Measurements from ENCODE around the gene DEXI. TPM values are rescaled to one million over a fixed set of nuclear protein-coding genes. Genes with fewer than 3 reads are reported as not detected.

DEXI gene
- total RNA-seq, 1 donor from 2014 or later, result 35.8 TPM

DNA sequence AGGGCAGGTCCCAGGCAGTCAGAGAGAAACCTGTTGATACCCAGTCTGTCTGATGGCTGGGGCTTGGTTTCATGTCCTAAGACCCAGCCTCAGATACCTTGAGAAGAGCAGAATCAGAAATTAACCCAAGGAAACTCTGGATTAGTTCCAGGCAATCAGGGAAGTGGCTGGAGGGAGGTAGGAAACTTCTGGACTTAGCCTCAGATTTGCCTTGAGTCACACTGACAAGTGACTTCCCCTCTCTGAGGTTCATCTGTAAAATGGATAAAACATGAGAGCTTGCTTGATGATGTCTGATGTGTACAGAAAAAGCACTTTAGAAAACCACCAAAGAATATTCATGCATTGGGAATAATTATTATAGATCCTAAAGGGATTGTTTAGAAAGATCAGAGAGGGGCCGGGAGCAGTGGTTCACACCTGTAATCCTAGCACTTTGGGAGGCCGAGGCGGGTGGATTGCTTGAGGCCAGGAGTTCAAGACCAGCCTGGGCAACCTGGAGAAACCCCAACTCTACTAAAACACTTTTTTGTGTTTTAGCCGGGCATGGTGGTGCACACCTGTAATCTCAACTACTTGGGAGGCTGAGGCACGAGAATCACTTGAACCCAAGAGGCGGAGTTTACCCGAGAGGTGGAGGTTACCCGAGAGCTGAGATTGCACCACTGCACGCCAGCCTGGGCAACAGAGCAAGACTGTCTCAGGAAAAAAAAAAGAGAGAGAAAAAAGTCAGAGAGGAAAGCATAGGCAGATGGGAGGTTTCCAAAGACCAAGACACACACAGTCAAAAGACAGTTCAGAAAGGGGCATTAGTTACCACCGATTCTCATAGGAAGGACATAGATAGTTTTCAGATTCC is 61.4 kb downstream of the DEXI start:
- no peak for TF ChIP-seq CTCF (IDR thresholded peaks at IDR 0.05)
- H3K27me3 Mint-ChIP-seq (ENCODE audit: unreplicated experiment), result peaks cover 9% of the 10 kb centered on the region
- H3K36me3 Mint-ChIP-seq (ENCODE audit: unreplicated experiment), result no peaks in the 10 kb centered on the region

GRCh38 chr16:10879681-10880589 is 62.3 kb downstream of the DEXI start:
- Mint-ChIP-seq H3K27me3 (ENCODE audit: unreplicated experiment) (peaks cover 9% of the 10 kb centered on the region), H3K36me3 (ENCODE audit: unreplicated experiment) (no peaks in the 10 kb centered on the region), H3K4me1 (ENCODE audit: unreplicated experiment) (no peaks in the 10 kb centered on the region), H3K4me3 (ENCODE audit: unreplicated experiment) (no peak overlapping the region), H3K9me3 (ENCODE audit: unreplicated experiment) (no peaks in the 10 kb centered on the region), H3K27ac (ENCODE audit: unreplicated experiment) (no peak overlapping the region)
- no peak for DNase-seq (ENCODE audit: extremely low spot score, unreplicated experiment)
- TF ChIP-seq CTCF (IDR thresholded peaks at IDR 0.05), result no peak

More for the DNA sequence above, 61.4 kb downstream of the DEXI start:
- DNase-seq (ENCODE audit: extremely low spot score, unreplicated experiment), result no peak
- no peaks in the 10 kb centered on the region for H3K4me1 Mint-ChIP-seq (ENCODE audit: unreplicated experiment)
- H3K4me3 Mint-ChIP-seq (ENCODE audit: unreplicated experiment), result no peak overlapping the region
- H3K27ac Mint-ChIP-seq (ENCODE audit: unreplicated experiment), result no peak overlapping the region
- H3K9me3 Mint-ChIP-seq (ENCODE audit: unreplicated experiment), result no peaks in the 10 kb centered on the region

Other genes with a start within 250 kb of the DEXI start
- 0.50 TPM in 1 of 2 replicates, not detected in the other for gene TEKT5, start 247.5 kb downstream of the DEXI start, total RNA-seq
- 20.0 and 27.0 TPM in 2 replicates for gene NUBP1, start 198.6 kb downstream of the DEXI start, total RNA-seq
- not detected in 2 replicates for gene TVP23A, start 123.7 kb downstream of the DEXI start, total RNA-seq
- not detected in 2 replicates for gene CIITA, start 65.3 kb downstream of the DEXI start, total RNA-seq
- gene CLEC16A, start 2.1 kb upstream of the DEXI start, total RNA-seq, result 22.1 and 24.0 TPM in 2 replicates